GM21737 (cell line): Measurements from ENCODE around the gene BRICD5.
A peak's percentile ranks its signal among the peaks of the same experiment; 100 is the strongest.

Experiments
- ATAC-seq: cut with Tn5 transposase; IDR thresholded peaks from one replicate; pipeline ENCODE4 v1.9.1; 2021; ENCODE audit warnings: mild to moderate bottlenecking, moderate library complexity; ENCODE audit not compliant: unreplicated experiment

BRICD5 gene

GRCh38 chr16:2237493-2238149 is 27.0 kb upstream of the BRICD5 start:
- no peak for ATAC-seq

DNA sequence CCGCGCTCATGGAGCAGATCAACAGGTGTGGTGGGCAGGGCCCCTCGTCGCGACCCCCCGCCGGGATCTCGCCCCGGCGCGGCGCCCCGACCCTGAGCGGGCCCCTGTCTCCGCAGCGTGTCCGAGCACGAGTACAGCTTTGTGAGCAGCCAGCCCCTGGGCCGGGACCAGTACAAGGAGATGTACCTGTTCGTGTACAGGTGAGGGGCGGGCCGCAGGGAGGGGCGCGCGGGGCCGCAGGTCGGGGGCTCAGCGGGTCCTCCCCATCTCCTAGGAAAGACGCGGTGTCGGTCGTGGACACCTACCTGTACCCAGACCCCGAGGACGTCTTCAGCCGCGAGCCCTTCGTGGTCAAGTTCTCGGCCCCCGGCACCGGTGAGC is 26.4 kb upstream of the BRICD5 start:
- no peak for ATAC-seq

DNA sequence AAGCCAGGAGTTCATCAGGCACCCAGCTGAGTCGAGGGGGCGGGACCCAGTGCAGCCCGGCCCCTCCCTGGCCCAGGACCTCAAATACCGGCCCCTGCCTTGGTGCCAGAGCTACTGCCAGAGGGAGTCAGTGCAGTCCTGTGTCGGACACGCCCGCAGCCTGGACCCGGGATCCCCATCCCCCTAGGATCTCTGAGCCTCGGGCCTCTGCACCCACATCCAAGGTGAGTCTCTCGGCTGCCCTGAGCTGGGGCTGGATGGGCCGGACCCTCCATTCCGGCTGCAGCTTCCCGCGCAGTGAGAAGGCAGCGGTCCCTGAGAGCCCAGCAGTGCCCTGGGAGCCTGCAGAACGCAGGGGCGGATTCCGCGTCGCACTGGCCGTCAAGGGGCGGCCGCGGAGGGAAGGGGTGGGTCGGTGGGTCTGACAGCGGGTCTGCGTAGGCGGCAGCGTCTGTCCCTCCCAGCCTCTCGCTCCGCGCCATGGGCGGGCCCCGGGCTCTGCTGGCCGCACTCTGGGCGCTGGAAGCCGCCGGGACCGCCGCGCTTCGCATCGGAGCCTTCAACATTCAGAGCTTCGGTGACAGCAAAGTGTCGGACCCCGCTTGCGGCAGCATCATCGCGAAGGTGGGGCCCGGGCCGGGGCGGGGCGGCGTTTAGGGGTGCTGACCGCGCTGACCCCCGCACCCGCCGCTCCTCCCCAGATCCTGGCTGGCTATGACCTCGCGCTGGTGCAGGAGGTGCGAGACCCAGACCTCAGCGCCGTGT is 25.9 kb upstream of the BRICD5 start, which contains the start of gene DNASE1L2:
Gene DNASE1L2, plus strand, starts transcription at position 108 of the 765 bp plus-strand sequence. Its CDS starts 373 bp downstream, at position 481.
- ATAC-seq = no peak

DNA sequence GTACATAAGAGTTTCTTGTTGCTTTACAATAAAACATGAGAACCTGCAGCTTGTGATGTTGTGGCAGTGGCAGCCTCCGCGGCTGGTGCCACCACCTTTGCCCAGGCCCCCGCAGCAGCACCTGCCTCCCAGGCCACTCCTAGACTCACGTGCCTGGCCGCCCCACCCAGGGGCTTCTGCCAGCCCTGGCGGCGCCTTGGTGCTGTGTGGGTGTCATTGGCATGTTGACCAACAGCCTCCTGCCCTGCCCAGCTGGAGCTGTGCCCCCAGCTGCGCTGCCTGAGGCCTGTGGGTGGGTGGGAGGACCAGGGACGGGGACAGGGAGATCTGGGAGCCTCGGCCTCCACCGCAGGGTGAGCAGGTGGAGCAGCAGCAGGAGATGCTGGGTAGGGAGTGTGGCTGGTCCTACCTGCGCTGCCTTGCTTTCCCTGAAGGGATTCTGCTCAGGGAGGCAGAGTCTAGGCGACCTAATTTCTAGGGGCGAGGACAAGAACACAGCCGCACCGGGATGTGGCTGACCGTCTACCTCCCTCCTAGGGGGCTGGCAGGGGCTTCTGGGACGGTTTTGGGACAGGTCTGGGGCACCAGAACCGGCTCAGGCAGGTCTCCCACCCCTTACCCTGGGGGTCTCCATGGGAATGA is 25.2 kb upstream of the BRICD5 start:
- ATAC-seq = no peak

DNA sequence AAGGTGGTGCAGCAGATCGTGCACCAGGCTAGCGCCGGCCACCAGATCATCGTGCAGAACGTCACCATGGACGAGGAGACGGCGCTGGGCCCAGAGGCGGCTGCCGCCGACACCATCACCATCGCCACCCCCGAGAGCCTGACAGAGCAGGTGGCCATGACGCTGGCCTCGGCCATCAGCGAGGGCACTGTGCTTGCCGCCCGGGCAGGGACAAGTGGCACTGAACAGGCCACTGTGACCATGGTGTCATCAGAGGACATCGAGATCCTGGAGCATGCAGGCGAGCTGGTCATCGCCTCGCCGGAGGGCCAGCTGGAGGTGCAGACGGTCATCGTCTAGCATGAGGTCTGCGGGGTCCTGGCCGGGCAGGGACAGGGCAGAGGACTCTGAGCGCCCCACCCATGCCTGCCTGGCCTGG is 24.6 kb upstream of the BRICD5 start:
- ATAC-seq = no peak

DNA sequence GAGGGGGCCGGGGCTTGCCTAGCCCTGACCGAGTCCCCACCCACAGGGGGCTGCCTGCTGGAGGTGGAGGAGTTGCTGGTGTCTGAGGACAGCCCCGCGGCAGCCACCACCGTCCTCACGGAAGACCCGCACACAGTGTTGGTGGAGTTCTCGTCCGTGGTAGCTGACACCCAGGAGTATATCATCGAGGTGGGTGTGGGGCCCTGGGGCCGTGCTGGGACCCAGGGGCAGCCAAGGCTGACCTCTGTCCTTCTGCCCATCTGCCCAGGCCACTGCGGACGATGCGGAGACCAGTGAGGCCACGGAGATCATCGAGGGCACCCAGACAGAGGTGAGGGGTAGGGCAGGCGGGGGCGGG is 24.1 kb upstream of the BRICD5 start:
- ATAC-seq = no peak

- no peak for ATAC-seq
Measured at GRCh38 chr16:2233872-2234812, 23.5 kb upstream of the BRICD5 start.

DNA sequence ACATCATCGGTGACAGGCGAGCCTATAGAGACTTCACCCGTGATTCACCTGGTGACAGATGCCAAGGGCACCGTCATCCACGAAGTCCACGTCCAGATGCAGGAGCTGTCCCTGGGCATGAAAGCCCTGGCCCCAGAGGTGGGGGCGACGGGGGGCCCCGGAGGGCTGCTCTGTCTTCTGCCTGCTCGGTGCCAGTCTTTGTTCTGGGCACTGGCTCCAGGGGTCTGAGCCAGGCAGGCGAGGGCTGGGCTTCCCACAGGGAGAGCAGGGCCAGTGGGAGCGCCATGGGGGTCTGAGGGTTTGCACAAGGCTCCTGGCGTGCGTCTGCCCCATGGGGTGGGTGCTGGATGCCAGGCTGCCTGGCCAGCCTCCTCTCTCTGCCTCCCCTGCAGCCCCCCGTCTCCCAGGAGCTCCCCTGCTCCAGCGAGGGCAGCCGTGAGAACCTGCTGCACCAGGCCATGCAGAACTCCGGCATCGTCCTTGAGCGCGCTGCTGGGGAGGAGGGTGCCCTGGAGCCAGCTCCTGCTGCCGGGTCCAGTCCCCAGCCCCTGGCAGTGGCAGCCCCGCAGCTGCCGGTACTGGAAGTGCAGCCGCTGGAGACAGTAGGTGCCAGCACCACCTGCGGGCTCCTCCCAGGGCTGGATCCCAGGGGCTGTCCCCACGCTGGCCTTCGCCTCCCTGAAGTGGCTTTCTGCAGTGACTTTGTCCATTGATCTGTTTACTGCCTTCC is 22.5 kb upstream of the BRICD5 start:
- no peak for ATAC-seq

DNA sequence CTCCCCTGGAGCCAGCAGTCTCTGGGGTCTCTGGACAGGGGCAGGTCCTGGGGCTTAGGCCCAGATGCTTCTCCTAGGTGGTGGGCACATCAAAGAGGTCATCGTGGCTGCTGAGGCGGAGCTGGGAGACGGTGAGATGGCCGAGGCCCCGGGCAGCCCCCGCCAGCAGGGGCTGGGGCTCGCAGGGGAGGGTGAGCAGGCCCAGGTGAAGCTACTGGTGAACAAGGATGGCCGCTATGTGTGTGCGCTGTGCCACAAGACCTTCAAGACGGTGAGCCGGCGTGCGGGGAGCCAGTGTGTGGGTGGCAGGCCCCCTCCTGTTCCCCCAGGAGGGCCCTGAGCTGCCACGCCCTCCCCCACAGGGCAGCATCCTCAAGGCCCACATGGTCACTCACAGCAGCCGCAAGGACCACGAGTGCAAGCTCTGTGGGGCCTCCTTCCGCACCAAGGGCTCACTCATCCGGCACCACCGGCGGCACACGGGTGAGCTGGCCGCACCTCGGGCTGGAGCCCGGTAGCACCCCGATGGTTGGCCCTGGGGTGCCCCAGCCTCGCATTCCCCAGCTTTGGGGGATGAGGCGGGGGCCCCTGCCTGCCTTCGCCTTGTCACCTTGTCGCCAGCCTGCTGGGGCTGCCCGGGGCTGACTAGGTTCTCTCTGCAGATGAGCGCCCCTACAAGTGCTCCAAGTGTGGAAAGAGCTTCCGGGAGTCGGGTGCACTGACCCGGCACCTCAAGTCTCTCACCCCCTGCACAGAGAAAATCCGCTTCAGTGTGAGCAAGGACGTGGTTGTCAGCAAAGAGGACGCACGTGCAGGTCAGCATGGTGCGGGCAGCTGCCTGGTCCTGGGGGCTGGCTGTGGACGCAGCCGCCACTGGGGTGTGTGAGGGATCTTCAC is 21.7 kb upstream of the BRICD5 start:
- ATAC-seq = no peak

DNA sequence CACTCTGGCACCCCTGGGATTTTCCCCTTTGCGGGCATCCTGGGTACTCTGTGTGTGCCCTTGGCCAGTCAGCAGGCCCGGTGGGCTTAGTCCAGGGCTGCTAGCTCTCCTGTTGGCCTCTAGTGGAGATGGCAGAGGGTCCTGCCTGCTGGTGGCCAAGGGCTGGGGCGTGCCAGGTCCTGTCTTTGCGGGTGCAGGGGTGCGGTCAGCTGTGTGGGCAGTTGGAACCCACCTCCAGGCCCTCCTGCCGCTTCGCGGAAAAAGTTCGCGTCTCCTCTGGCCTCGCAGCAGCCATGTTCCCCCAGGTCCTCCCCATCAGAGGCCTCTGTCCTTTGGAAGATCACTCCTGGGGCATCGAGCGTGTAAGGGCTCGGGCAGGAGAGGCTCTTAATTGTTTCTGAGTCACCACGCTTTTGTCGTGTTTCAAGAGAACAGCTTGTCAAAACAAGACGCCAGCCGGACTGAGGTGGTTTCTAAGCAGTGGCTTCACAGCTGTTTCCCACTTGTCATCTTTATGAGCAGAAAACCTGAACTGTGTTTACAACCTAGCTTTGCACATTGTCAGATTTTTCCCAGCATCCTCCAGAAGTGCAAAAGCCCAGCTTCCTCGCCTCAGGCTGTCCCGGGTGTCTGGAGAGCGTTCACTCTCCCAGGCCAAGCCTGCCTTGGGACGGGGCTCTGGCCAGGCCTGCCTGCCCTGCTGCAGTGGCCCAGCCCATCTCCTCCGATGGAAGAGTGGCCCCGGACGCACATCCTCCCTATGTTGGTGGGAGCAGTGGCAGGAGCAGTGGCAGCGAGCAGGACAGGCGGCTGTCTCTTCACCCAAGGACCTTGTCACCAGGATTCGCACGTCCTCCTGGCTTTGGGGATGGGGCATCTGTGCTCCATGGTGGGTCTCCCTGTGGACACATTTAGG is 20.6 kb upstream of the BRICD5 start:
- ATAC-seq = no peak

- no peak for ATAC-seq
Measured at GRCh38 chr16:2230376-2230775, 19.7 kb upstream of the BRICD5 start.

DNA sequence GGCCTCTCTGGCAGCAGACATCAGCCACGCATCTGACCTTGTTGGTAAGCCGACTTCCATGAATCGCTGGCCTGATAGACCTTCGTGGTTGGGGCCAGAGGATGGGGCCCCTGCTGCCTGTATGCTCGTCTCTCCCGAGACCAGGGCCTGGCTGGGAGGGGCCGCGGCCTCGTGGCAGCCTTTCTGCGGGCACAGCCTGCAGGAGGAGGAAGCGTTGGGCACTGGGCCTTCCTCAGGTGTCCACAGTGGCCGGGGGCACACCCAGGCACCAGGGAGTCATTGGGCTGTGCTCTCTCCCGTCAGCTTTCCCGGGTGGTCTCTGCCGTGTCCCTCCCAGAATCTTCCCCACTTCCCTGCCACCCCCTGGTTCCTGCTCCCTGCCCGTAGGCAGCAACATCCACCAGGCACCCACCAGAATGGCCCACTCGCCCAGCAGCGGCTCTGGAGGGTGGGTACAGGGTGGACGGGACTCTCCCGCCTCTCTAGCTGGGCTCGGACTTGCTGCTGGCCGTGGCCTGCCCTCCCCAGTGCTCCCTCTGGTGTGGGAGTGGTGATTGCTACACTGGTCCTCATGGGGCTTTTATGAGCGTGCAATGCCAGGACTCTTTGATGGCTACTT is 19.1 kb upstream of the BRICD5 start:
- no peak for ATAC-seq

DNA sequence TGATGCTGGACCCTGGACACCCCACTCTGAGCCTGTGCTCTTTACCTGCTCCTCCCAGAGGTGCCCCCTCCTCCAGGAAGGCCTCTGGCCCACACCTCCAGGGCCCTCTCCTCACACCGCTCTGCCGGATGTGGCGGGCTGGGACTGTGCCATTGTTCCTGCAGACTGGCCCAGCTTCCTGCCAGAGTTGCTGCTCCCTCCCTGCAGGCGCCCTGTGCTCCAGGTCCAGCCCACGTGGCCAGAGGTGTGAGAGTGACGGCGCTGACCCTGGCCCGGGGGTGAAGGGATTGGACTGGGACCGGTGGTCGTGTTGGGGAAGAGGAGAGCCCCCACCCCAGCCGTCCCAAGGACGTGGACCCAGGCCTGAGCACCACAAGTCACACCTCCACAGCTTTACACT is 18.4 kb upstream of the BRICD5 start:
- ATAC-seq = no peak

GRCh38 chr16:2228161-2228824 is 17.6 kb upstream of the BRICD5 start:
- ATAC-seq = no peak

- no peak for ATAC-seq
Measured at GRCh38 chr16:2226918-2227317, 16.3 kb upstream of the BRICD5 start.

GRCh38 chr16:2226245-2226793 is 15.7 kb upstream of the BRICD5 start:
- no peak for ATAC-seq

- peak; percentile 13 for ATAC-seq
Measured at GRCh38 chr16:2223942-2224486, 13.4 kb upstream of the BRICD5 start.
